GM13976 (cell line): ENCODE measurements around the gene C1QL2.

Source experiments
- DNase-seq: peaks from one replicate; pipeline ENCODE4 v3.0.0; 2012; ENCODE audit warnings: low spot score
- CTCF ChIP-seq: IDR thresholded peaks from 2 replicates; pipeline ENCODE4 v1.5.1; 2012; ENCODE audit warnings: borderline replicate concordance, mild to moderate bottlenecking; ENCODE audit not compliant: insufficient read depth; ENCODE audit errors: extremely low read depth, missing control alignments, control extremely low read depth
- in situ Hi-C: fragments of 300-500 bp; cut with MboI; formaldehyde crosslinking; loops from one replicate; pipeline ENCODE4 v1.12.0; 2022; ENCODE audit warnings: low sequenced_read_pairs, mixed read lengths, inconsistent platforms; ENCODE audit not compliant: unreplicated experiment

C1QL2 gene

GRCh38 chr2:119157850-119158511 is 570 bp downstream of the C1QL2 start:
- DNase-seq = no peak
- TF ChIP-seq CTCF = no peak

GRCh38 chr2:119156891-119157773 is 1.4 kb downstream of the C1QL2 start:
- in situ Hi-C loops = no loop called here
- no peak for DNase-seq
- no peak for TF ChIP-seq CTCF

More at GRCh38 chr2:119157850-119158511, 570 bp downstream of the C1QL2 start:
- in situ Hi-C loops = no loop called here

- in situ Hi-C loops = no loop called here
- DNase-seq = no peak
- TF ChIP-seq CTCF = no peak
These were observed 2.3 kb downstream of the C1QL2 start for GRCh38 chr2:119156105-119156890.

GRCh38 chr2:119155633-119156032 is 2.9 kb downstream of the C1QL2 start:
- in situ Hi-C loops = no loop called here
- no peak for TF ChIP-seq CTCF
- DNase-seq = no peak

- TF ChIP-seq CTCF = no peak
- DNase-seq = no peak
- in situ Hi-C loops = no loop called here
These were observed 4.5 kb downstream of the C1QL2 start for GRCh38 chr2:119154076-119154475.

- TF ChIP-seq CTCF = no peak
- no peak for DNase-seq
- in situ Hi-C loops = no loop called here
These were observed 8.9 kb downstream of the C1QL2 start for GRCh38 chr2:119149611-119150010.
